DMS114 treated with DMSO at 0.1 percent for 48 hours (cell line): Measurements from ENCODE around the gene PLLP.

Experiments used
- DNase-seq: peaks from one replicate; lab custom pipeline; 2025; ENCODE audit not compliant: unreplicated experiment; lab: John Stamatoyannopoulos, UW

The PLLP gene

DNA sequence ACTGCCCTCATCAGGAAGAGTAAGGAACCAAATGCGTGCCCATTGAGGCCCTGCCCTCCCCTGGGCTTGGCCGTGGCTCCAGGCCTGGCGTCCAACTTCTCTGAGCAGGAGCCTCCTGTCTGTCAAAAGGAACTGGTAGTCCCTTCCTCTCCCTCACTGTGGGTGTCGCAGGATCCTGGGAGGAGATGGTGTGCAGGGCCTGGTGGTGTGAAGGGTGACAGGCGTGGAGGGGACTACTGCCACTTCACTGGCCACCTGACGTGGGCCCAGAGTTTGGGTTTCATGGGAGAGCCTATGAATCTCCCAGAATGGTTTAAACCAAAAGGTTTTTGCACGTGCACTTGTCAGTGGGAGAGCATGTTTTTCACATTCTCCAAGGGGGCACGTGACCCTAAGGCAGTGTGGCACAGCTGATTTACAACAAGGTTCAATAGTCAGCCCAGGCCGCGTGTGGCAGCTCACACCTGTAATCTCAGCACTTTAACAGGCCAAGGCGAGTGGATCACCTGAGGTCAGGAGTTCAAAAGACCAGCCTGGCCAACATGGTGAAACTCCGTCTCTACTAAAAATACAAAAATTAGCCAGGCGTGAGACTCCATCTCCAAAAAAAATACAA is 26.9 kb downstream of the PLLP start:
- DNase-seq: no peak

DNA sequence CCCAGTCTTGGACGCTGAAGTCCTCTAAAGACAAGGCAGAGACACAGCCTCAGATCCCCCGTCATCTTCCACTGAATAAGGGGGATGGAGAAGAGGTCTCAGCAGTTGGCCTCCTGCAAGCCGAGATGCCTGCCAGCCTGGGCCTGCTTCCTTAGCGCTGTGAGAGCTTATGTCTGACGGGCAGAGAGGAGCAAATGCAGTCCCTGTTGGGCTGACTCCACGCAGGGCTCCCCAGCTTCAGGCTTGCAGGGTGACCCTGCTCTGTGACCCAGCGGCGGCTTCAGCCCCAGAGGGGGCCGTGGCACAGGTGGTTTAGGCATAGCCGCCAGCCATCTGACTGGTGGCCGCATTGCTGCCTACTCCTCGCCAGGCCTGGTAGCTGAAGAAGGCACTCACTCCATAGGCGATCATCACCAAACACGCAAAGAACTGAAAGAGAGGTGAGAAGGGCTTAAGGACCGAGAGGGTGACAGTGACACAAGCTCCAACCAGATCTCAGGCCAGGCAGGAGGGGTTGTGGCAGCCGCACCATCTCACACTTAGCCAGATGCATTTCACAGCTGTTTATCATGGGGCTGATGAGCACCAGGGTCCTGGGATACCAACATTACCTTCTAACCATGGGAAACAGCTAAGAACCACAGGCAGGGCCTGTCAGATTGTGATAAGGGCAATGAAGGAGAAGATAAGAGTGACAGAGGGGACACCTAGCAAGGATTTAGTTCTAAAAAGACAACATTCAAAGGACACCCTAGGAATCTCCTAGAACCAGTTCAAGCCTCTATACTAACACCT is 27.7 kb downstream of the PLLP start:
- no peak for DNase-seq

DNA sequence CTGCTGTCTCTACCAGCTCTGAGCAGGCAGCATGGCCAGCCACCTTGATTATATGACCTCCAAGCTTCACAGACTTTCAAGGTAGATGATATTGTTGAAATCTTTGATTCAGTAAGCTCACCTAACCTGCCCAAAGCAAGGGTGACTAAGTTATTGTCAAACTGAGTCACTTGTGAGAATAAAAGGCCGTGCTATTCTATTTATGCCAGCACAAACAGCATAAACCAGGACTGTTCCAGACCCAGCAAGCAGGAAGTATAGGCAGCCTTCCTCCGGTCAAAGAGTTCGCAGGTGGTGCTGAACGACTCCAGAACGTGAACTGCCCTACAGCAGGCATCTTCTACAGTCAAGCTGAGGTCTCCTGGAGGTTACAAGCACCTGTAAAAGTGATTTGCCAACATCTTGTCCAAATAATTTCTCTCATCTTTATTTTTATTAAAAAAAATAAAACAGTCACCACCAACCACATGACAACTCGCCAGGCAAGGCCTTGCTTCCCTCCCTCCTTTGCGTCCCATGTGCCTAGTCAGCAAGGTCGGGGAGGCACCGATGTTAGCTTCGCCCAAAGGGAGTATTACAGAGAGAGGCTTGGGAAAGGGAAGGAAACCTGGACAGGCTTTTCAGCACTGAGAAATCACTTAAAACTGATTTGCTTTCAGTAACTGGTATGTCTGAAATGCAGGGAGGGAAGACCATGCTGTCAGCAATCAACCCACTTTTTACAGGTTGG is 28.6 kb downstream of the PLLP start:
- no peak for DNase-seq

DNA sequence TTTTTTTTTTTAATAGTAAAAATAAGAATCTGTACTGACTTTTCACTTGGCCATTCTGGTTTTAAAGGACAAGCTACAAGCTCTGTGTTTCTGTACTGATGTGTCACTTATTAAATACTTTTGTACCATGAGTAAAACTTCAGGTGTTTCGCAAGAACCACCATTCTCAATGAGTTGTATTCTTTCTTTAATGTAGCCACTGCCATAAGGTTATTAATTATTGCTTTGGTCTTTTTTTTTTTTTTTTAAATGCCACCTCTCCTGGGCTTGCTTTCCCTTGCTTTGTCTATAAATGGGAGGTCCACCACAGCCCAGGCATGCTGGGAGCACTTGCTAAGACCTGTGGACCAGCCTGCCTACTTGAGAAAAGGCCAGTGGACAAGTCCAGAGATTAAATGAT is 31.0 kb downstream of the PLLP start:
- no peak for DNase-seq

DNA sequence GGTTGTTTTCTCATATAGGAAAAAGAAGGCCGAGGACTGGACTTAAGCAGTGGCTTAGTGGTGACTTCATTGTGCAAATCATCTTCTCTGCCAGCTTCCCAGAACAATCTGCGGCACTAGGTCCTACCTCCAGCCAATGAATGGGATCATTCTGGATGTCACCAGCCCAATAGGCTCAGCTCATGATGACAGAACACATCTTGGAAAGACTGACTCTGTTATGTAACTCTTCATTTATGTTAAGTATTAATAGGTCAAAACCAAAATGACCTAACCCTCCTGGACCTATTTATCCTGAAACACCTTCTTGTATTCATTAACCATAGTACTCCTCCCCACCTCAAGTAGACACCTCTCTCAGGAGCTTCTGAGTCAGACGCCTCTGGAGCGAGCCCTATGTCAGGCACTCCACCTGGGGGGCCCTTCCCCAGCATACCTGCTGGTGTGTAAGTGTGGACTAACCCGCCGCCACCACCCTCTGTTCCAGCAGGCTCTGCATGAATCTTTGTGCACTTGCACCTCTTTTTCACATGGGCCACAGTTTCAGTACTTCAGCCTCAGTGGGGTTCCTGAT is 32.2 kb downstream of the PLLP start:
- no peak for DNase-seq

DNA sequence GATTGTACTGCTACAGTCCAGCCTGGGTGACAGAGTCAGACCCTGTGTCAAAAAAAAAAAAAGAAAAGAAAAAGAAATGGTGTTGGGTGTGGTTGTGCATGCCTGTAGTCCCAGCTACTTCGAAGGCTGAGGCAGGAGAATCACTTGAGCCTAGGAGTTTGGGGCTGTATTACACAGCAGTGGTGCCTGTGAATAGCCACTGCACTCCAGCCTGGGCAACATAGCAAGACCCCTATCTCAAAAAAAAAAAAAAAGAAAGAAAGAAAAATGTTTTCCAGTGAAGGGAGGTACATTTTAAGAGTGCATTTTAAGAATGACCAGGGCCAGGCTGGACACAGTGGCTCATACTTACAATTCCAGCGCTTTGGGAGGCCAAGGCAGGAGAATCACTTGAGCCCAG is 33.1 kb downstream of the PLLP start:
- DNase-seq: no peak

DNA sequence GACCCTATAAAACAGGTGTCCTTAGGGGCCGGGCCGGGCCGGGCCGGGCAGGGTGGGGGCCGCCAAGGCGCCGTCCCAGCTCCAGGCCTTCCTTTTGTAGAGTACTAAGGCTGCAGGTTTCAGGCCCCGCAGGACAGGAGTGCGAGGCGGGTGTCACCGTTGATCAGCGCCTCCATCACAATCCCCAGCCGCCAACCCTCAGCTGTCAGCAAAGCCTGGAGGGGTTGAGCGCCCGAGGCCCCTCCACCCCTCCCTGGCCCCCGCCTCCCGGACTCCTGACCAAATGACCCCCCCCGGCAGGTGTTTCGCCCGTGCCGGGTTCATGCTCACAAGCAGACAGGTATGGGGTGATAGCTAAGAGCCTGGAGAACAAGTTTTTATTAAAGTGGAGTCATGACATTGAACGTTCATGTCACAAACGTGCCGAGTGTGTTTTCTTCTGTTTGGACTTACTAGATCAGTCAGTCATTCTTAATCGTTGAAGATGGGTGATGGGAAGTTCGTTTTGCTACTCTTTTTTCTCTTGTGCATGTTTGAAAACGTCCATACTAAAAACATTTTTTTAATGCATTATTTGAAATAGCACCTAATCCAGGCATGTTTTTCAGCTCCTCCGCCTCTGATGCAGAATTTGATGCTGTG is 38.9 kb downstream of the PLLP start:
- DNase-seq: no peak

DNA sequence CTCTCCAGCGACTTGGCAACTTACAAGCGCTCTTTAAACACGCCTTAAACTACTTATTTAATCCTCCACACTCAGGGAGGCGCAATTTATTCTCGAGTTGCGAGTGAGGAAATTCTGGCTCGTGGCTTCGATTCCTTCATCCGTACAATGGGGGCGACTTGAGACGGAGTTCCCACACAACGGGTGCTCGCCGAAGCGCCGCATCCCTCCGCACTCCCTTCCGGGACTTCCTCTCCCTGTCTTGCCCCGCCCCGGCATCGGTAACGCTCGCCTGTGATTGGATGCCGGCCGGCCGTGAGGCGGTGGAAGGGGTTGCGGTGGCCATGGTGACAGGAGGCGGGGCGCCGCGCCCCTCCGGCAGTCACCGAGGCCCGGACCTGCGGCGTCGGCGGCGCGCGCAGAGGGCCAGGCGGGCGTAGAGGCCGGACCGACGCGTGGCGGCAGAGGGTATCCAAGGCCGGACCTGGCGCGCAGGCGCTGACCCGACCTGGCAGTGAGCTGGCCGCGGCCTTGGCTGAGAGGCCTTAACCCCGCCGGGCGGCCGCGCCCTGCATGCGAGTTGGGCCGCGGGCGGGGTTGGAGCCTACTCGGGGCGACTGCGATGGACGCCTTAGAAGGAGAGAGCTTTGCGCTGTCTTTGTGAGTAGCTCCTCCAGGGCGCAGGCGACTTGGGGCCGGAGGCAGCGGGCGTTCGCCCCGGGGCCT is 39.6 kb downstream of the PLLP start, which contains the start of gene ARL2BP:
ARL2BP (plus strand) TSS at position 493 of the 705 bp plus-strand sequence; CDS start at position 602, 109 bp downstream.
- peak; percentile 95 for DNase-seq

DNA sequence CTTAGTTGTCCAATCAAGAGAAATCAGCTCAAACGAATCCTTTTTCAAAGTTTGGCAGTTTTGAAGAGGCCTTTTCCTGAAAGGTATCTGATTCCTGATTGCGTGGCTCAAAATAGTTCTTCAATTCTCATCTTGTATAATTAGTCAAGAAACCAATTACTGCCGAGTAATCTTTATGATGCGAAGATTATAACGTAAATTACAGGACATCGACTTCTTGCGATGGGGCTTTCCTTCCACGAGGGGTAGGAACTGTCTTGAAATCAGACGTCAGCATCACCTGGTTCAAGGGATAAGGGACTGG is 40.1 kb downstream of the PLLP start:
- DNase-seq: no peak

DNA sequence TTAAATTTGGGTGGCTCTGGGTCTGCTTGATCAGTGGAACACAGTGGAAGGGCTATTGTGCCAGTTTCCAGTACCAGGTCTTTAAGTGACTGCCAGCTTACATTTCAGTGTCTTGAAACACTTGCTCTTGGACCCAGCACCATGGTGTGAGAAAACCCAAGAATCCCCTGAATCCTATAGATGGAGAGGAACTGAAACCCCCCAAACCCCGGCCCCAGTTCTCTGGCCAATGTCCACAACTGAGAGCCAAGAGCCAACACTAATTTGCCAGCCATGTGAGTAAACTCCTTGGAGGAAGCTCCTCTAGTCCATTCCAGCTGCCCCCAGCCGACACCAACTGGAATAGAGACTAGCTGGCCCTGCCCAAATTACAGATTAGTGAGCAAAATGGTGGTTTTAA is 41.8 kb downstream of the PLLP start:
- DNase-seq: no peak

DNA sequence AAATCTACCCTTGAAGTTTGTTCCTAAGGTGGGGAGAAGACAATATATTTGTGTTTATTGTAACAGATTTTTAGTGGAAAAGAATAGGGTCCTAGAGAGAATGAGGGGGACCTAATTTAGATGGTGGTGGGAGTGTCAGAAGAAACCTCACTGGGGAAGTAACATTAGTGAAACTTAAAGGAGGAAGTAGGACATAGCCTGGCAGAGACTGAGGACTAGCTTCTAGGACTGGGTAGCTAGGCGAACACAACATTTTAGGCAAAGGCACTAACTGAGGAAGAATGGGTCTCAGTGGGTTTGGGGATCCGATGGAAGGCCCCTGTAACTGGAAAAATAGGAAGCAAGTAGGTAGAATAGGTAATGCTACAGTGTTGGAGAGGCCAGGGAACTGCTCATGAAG is 43.6 kb downstream of the PLLP start:
- no peak for DNase-seq

DNA sequence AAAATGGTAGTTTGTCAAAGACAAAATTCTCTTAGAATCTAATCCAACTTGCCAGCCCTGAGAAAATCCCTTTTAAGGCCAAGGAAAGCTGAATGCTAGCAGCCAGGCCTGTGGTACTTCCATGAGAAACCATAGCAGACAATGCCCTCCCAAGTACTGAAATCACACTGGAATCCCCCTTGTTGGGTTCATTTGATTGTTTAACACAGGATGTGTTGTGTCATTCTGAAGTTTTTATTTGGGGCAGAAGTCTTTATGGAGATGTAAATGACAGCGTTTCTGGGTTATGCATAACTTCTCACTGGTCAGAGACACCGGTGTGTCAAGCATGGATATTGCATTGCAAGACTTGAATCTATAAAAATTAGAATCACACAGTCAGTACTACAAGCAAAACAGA is 45.4 kb downstream of the PLLP start:
- DNase-seq: no peak

DNA sequence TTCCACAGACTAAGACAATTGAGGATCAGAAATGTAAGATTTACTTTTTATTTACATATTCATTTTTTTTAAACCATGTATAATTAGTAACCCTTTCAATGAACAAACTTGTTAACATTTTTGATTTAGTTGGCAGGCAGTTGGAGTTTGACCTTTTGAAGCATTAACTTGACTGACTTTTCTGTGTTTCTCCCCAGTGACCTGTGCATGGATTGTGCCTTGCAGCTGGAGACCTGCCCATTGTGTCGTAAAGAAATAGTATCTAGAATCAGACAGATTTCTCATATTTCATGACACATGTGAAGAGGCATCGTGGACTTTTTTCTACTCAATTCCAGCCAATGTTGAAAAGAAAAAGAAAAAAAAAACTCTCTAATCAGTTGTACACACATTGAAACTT is 45.8 kb downstream of the PLLP start:
- no peak for DNase-seq

DNA sequence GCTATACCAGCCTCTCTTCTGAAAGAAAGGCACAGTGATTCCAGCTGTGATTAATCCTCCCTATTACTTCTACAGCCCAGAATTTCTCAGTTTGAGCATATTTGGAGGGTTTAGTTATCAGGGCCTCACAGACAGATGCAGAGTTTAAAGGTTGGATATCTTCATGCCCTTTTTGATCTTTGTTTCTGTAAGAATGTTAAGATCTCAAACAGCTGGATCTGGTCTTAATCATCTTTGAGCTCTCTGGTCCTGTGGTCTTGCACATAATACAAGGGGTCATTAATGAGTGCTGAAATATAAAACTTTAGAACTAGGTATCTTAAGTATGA is 48.5 kb downstream of the PLLP start:
- no peak for DNase-seq

DNA sequence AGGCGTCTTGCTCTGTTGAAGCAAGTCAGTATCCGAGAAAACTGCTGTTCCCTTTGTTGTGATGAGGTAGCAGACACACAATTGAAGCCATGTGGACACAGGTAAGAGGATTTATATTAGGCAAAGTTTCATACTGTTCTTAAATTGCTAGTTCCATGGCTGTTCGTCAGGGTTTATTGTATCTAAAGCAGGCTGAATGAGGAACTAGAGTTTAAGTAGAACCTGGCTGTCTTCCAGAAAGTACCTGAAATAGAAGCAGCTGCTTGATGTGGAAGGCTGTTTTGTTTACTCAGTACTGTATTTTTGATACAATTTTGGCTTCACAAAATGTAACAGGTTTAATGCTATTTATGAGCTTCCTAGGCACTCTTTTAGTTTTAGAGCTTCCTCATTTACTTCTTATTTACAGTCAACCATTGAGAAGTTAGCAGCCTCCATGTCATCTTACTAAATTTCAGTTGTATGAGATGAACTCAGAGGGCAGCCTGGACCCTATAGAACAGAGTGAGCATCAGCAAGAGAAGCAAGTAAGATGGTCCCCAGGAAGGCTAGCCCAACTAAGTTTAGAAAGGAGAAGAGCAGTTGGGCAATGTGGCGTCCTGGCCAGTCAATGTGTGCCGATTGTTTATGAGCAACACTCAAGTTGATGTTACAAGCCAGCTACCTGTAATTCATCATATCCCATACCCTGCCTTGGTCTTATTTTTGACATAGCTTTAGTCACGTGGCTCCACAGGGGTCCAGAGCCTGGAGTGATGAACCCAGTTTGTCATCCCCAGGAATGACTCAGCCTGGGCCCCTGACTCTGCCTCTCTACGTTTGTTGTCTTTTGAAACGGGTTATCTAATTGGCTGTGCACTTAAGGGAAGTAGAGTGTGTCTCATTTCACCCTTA is 49.1 kb downstream of the PLLP start:
- no peak for DNase-seq

DNA sequence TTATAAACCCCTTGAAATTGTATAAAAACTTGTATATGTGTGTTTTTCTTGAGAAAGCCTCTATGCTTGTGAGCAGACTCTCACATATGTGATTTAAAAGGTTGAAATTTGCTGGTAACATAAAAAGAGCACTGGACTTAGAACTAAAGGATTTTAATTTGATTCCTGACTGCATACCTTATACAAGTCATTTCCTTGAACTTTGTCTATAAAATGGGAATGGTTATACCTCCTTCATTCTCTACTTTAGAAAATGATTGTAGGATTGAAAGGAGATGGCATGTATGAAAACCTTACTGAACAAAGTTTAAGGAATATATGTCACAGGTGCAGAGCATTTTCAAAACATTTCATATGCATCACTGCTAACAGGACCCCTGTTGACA is 49.8 kb downstream of the PLLP start:
- DNase-seq: no peak

DNA sequence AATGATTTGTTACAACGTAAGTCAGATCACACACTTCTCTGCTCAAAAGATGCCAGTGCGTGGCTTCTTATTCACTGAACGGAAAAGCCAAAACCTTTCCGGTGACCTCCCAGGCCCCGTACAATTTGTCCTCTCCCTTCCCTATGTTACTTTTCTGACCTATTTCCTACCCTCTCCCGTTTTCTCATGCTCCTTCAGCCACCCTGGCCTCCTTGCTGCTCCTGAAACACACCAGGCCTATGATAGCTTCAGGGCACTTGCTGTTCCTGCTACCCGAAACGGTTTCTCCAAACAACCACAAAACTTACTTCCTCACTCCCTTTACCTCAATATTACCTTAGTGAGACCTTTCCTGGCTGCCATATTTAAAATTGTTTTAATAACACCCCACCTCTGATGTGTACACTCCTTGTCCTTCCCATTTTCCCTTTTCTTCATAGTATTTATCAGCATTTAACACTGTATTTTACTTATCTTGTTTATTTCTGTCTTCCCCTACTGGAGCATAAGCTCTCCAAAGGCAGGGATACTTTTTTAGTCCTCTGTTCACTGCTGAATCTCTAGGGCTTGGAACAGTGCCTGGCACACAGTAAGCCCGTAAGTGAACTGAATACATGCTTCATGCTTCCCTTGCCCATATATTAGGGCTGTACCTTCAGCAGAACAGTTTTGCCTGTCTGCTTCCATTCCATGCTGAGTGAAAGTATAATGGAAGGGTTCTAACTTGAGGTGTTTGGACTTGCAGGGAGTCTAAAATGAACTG is 50.3 kb downstream of the PLLP start:
- no peak for DNase-seq

DNA sequence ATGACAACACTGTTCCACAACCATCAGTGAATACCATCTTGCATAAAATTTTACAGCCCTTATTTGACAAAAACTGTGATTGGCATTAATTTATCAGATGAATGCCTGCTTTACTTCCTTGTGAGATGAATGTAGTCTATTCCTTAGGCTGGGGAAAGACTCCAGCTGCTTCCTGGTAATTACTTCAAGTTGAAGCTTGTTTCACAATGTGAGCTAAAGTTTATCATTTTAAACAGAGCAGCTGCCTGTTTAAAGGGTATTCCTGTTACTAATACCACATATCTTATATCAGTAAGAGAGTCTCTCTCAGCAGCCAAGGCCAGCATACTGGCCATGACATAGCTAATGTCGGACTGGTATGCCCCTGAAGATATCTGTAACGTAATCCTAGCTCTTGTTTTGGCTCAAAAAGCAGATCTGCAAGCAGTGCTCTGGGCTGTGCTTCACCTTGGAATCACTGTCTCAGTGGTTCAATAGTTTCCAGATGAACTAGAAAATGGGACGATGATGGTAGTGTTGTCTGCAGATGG is 52.6 kb downstream of the PLLP start:
- DNase-seq: no peak

DNA sequence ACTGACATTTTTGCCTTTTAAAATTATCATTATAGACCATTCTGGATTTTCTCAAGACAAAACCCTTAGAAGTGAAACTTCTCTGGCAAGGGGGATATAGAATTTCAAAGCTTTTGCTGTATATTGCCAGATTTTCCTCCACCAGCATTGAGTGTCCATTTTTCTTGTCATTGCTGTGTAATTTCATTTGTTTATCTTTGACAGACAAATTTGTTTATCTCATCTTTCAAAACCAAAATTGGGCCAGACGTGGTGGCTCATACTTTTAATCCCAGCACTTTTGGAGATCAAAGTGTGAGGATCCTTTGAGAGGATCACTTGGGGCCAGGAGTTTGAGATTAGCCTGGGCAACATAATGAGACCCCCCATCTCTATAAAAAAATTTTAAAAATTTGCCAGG is 55.4 kb downstream of the PLLP start:
- DNase-seq: no peak
